ENCODE results near the gene ARID3B. TPM values are rescaled to one million over a fixed set of nuclear protein-coding genes. Genes with fewer than 3 reads are reported as not detected.

The ARID3B gene
- total RNA-seq, 1 experiment from 2014 or later = 36.1 TPM

DNA sequence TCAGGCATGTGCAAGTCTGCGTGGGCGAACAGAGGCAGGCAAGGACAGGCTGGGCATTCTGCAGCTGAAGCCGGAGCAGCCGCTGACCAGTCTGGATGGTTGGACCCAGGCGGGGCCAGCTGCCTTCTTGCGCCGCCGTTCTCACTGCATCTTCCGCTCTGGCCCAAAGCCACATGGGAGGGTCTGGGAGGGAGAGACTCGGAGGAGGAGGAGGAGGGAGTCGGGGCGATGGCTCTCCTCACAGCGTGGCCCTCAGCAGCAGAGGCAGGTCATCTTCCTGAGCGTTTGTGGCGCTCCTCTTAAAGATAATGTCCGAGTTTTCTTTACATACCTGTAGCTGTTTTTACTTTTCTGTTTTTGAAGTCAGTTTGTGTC is 80.5 kb downstream of the ARID3B start:
- intact Hi-C loops (cut with micrococcal nuclease; ENCODE audit: unreplicated experiment) = no loop called here
- TF ChIP-seq, protein P1, sequence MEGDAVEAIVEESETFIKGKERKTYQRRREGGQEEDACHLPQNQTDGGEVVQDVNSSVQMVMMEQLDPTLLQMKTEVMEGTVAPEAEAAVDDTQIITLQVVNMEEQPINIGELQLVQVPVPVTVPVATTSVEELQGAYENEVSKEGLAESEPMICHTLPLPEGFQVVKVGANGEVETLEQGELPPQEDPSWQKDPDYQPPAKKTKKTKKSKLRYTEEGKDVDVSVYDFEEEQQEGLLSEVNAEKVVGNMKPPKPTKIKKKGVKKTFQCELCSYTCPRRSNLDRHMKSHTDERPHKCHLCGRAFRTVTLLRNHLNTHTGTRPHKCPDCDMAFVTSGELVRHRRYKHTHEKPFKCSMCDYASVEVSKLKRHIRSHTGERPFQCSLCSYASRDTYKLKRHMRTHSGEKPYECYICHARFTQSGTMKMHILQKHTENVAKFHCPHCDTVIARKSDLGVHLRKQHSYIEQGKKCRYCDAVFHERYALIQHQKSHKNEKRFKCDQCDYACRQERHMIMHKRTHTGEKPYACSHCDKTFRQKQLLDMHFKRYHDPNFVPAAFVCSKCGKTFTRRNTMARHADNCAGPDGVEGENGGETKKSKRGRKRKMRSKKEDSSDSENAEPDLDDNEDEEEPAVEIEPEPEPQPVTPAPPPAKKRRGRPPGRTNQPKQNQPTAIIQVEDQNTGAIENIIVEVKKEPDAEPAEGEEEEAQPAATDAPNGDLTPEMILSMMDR (IDR thresholded peaks at IDR 0.05; ENCODE audit: insufficient read depth in 1 of 2, low read depth in 1 of 2, low read length in 1 of 2, severe bottlenecking in 1 of 2, unreplicated experiment in 1 of 2) = no peak
- Mint-ChIP-seq H3K27ac (ENCODE audit: unreplicated experiment) (no peak overlapping the region), H3K4me3 (ENCODE audit: unreplicated experiment) (no peak overlapping the region), H3K27me3 (ENCODE audit: insufficient read depth, unreplicated experiment) (no peaks in the 10 kb centered on the region), H3K4me1 (ENCODE audit: low read depth, unreplicated experiment) (no peaks in the 10 kb centered on the region), H3K36me3 (ENCODE audit: insufficient read depth, unreplicated experiment) (peaks cover 78% of the 10 kb centered on the region), H3K9me3 (ENCODE audit: unreplicated experiment) (no peaks in the 10 kb centered on the region)
- no TSS peak for BruUV-seq (replicated peaks)
- peaks cover 3% of the 10 kb centered on the region for H3K36me3 ChIP-seq (ENCODE audit: control insufficient read depth, insufficient read depth, low read length)
- DNase-seq = no peak
- H3K4me3 ChIP-seq (ENCODE audit: low read depth, low read length) = no peak overlapping the region
- CTCF ChIA-PET = interaction anchor here (0.6 to 0.7 kb wide), 3 partner anchors 10 to 147 kb away, joined by 3 to 5 read pairs (median 4); partner anchors contain the start of gene CYP1A1
- POLR2A ChIA-PET = no interaction called here
- H3K4me1 ChIP-seq = peaks cover 8% of the 10 kb centered on the region; the same call in 1 of the 2 replicates
- no peaks in the 10 kb centered on the region for H3K27me3 ChIP-seq (replicated peaks; ENCODE audit: control insufficient read depth, insufficient read depth, low read length)
- H3K9me3 ChIP-seq = no peaks in the 10 kb centered on the region

DNA sequence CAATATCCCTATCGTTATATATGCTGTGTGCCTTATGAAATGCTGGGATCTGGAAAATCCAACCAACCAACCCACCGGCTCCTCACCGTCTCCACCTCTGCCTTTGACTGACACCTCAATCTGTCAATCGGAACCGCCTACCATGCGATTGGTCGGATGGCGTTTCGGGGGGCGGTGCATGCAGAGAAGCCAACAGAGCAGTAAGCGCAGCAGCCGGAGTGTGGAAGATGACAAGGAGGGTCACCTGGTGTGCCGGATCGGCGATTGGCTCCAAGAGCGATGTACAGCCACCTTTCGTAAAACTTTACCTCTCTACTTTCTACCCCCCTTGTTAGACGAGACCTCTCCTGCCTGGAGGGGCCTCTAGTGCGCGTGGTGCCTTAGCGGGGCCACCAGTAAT is 80.9 kb downstream of the ARID3B start:
- Histone ChIP-seq H3K9me3 (no peaks in the 10 kb centered on the region), H3K4me1 (peaks cover 4% of the 10 kb centered on the region; the same call in 1 of the 2 replicates), H3K36me3 (ENCODE audit: control insufficient read depth, insufficient read depth, low read length) (peaks cover 4% of the 10 kb centered on the region), H3K4me3 (ENCODE audit: low read depth, low read length) (no peak overlapping the region), H3K27me3 (replicated peaks; ENCODE audit: control insufficient read depth, insufficient read depth, low read length) (no peaks in the 10 kb centered on the region)
- ChIA-PET POLR2A (no interaction called here), CTCF (no interaction called here)
- BruUV-seq (replicated peaks) = no TSS peak
- TF ChIP-seq, protein P1 (IDR thresholded peaks at IDR 0.05; ENCODE audit: insufficient read depth in 1 of 2, low read depth in 1 of 2, low read length in 1 of 2, severe bottlenecking in 1 of 2, unreplicated experiment in 1 of 2) = no peak
- intact Hi-C loops (cut with micrococcal nuclease; ENCODE audit: unreplicated experiment) = no loop called here
- peak in 1 of 2 experiments; percentile 46 for DNase-seq
- H3K27me3 Mint-ChIP-seq (ENCODE audit: insufficient read depth, unreplicated experiment) = no peaks in the 10 kb centered on the region
- H3K4me3 Mint-ChIP-seq (ENCODE audit: unreplicated experiment) = no peak overlapping the region
- H3K27ac Mint-ChIP-seq (ENCODE audit: unreplicated experiment) = no peak overlapping the region
- H3K36me3 Mint-ChIP-seq (ENCODE audit: insufficient read depth, unreplicated experiment) = peaks cover 80% of the 10 kb centered on the region
- H3K4me1 Mint-ChIP-seq (ENCODE audit: low read depth, unreplicated experiment) = no peaks in the 10 kb centered on the region
- H3K9me3 Mint-ChIP-seq (ENCODE audit: unreplicated experiment) = no peaks in the 10 kb centered on the region

GRCh38 chr15:74622758-74623157 is 81.7 kb downstream of the ARID3B start:
- ChIA-PET POLR2A (no interaction called here), CTCF (interaction anchor here (0.5 kb wide), 1 partner anchor 287 kb away, joined by 3 read pairs; no protein-coding TSS in a partner anchor)
- H3K4me3 Mint-ChIP-seq (ENCODE audit: unreplicated experiment) = no peak overlapping the region
- H3K9me3 ChIP-seq = no peaks in the 10 kb centered on the region
- peaks cover 8% of the 10 kb centered on the region for H3K36me3 ChIP-seq (ENCODE audit: control insufficient read depth, insufficient read depth, low read length)
- TF ChIP-seq, protein P1 (IDR thresholded peaks at IDR 0.05; ENCODE audit: insufficient read depth in 1 of 2, low read depth in 1 of 2, low read length in 1 of 2, severe bottlenecking in 1 of 2, unreplicated experiment in 1 of 2) = no peak
- no peaks in the 10 kb centered on the region for H3K4me1 ChIP-seq
- H3K4me1 Mint-ChIP-seq (ENCODE audit: low read depth, unreplicated experiment) = no peaks in the 10 kb centered on the region
- no peak overlapping the region for H3K4me3 ChIP-seq (ENCODE audit: low read depth, low read length)
- no peak overlapping the region for H3K27ac Mint-ChIP-seq (ENCODE audit: unreplicated experiment)
- no TSS peak for BruUV-seq (replicated peaks)
- H3K27me3 Mint-ChIP-seq (ENCODE audit: insufficient read depth, unreplicated experiment) = no peaks in the 10 kb centered on the region
- no peaks in the 10 kb centered on the region for H3K27me3 ChIP-seq (replicated peaks; ENCODE audit: control insufficient read depth, insufficient read depth, low read length)
- peaks cover 88% of the 10 kb centered on the region for H3K36me3 Mint-ChIP-seq (ENCODE audit: insufficient read depth, unreplicated experiment)
- no peaks in the 10 kb centered on the region for H3K9me3 Mint-ChIP-seq (ENCODE audit: unreplicated experiment)
- DNase-seq = no peak
- intact Hi-C loops (cut with micrococcal nuclease; ENCODE audit: unreplicated experiment) = no loop called here

Measured in Caco-2 (cell line).